ENCODE results near the gene SLC22A7. TPM values are rescaled to one million over a fixed set of nuclear protein-coding genes. Genes with fewer than 3 reads are reported as not detected.

SLC22A7 gene
- total RNA-seq, 1 experiment from 2014 or later = not detected

GRCh38 chr6:43313813-43314212 is 15.8 kb downstream of the SLC22A7 start:
- no peak overlapping the region for H3K18ac ChIP-seq (ENCODE audit: insufficient read length, low read depth, low read length)
- no peak overlapping the region for H4K91ac ChIP-seq (ENCODE audit: insufficient read length, low read depth, low read length)
- no peaks in the 10 kb centered on the region for H3K9me3 Mint-ChIP-seq
- no peak overlapping the region for H3K4me3 Mint-ChIP-seq
- H2BK5ac ChIP-seq (ENCODE audit: insufficient read length, low read length) = no peak overlapping the region
- H4K20me1 ChIP-seq (ENCODE audit: control insufficient read depth, insufficient read depth, insufficient read length) = no peaks in the 10 kb centered on the region
- no peak overlapping the region for H3K23ac ChIP-seq (ENCODE audit: insufficient read length, low read depth, low read length)
- no peak overlapping the region for H3K27ac Mint-ChIP-seq
- H2AK5ac ChIP-seq (ENCODE audit: insufficient read length, low read length) = no peak overlapping the region
- H2BK12ac ChIP-seq (ENCODE audit: insufficient read length, low read depth, low read length) = no peak overlapping the region
- peaks cover 2% of the 10 kb centered on the region for H3K4me1 ChIP-seq (ENCODE audit: insufficient read depth, low read length)
- no peak overlapping the region for H2AFZ ChIP-seq (ENCODE audit: low read length)
- H3K36me3 Mint-ChIP-seq (ENCODE audit: insufficient read depth in 1 of 3, low read depth in 3 of 3) = no peaks in the 10 kb centered on the region
- no peak overlapping the region for H3K9ac ChIP-seq (ENCODE audit: extremely low read depth, insufficient read length, low read length)
- H3K4ac ChIP-seq (ENCODE audit: low read depth, low read length) = no peak overlapping the region
- WGBS (ENCODE audit: extremely low coverage, insufficient read length, low lambda C conversion rate) = no CpG with 5 or more reads among the region's 1 CpG
- H3K4me2 ChIP-seq (ENCODE audit: insufficient read depth, insufficient read length, low read length) = no peak overlapping the region
- H3K14ac ChIP-seq (ENCODE audit: insufficient read depth, low read length) = no peak overlapping the region
- DNase-seq = no peak
- H3K56ac ChIP-seq (ENCODE audit: insufficient read length, low read depth, low read length) = no peak overlapping the region
- H3K9me3 ChIP-seq (ENCODE audit: control insufficient read depth, low read depth, low read length) = no peaks in the 10 kb centered on the region
- H2BK20ac ChIP-seq (ENCODE audit: low read depth, low read length, poor library complexity, severe bottlenecking) = no peak overlapping the region
- H4K5ac ChIP-seq (ENCODE audit: insufficient read length, low read depth, low read length) = no peak overlapping the region
- H3K4me1 Mint-ChIP-seq = peaks cover 19 to 24% of the 10 kb centered on the region in 2 experiments
- no peak for TF ChIP-seq CTCF (conservative IDR thresholded peaks at IDR 0.05)
- no peak overlapping the region for H2BK120ac ChIP-seq (ENCODE audit: low read depth, low read length, poor library complexity, severe bottlenecking)
- no peaks in the 10 kb centered on the region for H3K79me1 ChIP-seq (ENCODE audit: insufficient read depth, low read depth, low read length, poor library complexity, severe bottlenecking)
- no peak overlapping the region for H3T11ph ChIP-seq (ENCODE audit: low read length)
- peaks cover 3% of the 10 kb centered on the region for H3K23me2 ChIP-seq (ENCODE audit: insufficient read length, low read depth, low read length, poor library complexity, severe bottlenecking)
- no peak overlapping the region for H2BK15ac ChIP-seq (ENCODE audit: low read depth, low read length)
- no peak overlapping the region for H3K27ac ChIP-seq (ENCODE audit: insufficient read length, low read depth, low read length)
- H4K8ac ChIP-seq (replicated peaks; ENCODE audit: insufficient read length, low read depth, low read length) = no peak overlapping the region
- H3K27me3 ChIP-seq (ENCODE audit: insufficient read depth, low read length) = no peaks in the 10 kb centered on the region
- H3K27me3 Mint-ChIP-seq (ENCODE audit: low read depth) = peaks cover 6% of the 10 kb centered on the region
- no peaks in the 10 kb centered on the region for H3K79me2 ChIP-seq (ENCODE audit: insufficient read depth, low read length)

Data from H9 (cell line).